ENCODE measurements around the gene EMC10. TPM values are rescaled to one million over a fixed set of nuclear protein-coding genes. Genes with fewer than 3 reads are reported as not detected.

The EMC10 gene
- total RNA-seq, 1 experiment from 2014 or later, result 66.7 TPM

- Histone ChIP-seq H3K27ac (ENCODE audit: low read length) (no peak overlapping the region), H3K27me3 (ENCODE audit: control insufficient read depth, insufficient read depth, low read length) (no peaks in the 10 kb centered on the region), H3K9me3 (ENCODE audit: control insufficient read depth, insufficient read depth, low read depth, low read length) (no peaks in the 10 kb centered on the region), H3K36me3 (ENCODE audit: control insufficient read depth, insufficient read depth, low read length) (no peaks in the 10 kb centered on the region; the same call in 1 of the 2 replicates), H3K4me3 (ENCODE audit: low read depth in 2 of 2, low read length in 2 of 2) (no peak overlapping the region), H3K4me1 (ENCODE audit: control insufficient read depth, insufficient read depth, low read length) (no peaks in the 10 kb centered on the region)
- no TSS peak for BruUV-seq (replicated peaks)
- POLR2A ChIA-PET, result no interaction called here
- intact Hi-C loops (cut with micrococcal nuclease; ENCODE audit: unreplicated experiment) (no loop called here), in situ Hi-C loops (cut with HindIII; ENCODE audit: low pct_unique_long_range_greater_than_20kb, low sequenced_read_pairs) (no loop called here)
- no peak for TF ChIP-seq TCF7L2 (IDR thresholded peaks at IDR 0.05; ENCODE audit: low read depth, low read length)
- TF ChIP-seq SIN3A (IDR thresholded peaks at IDR 0.05; ENCODE audit: borderline replicate concordance, insufficient read depth, low read depth, low read length), result no peak
- TF ChIP-seq REST (IDR thresholded peaks at IDR 0.05; ENCODE audit: insufficient read depth in 1 of 2, low read depth in 2 of 2, low read length in 1 of 2), result no peak
- no peak for TF ChIP-seq POLR2AphosphoS5 (IDR thresholded peaks at IDR 0.05; ENCODE audit: low read depth, low read length)
- TF ChIP-seq CTCF (IDR thresholded peaks at IDR 0.05), result no peak
- no peak for ATAC-seq
- CTCF ChIA-PET, result no interaction called here
- DNase-seq (ENCODE audit: low read depth, low spot score), result no peak
Observed at GRCh38 chr19:50507376-50507775, 31.1 kb downstream of the EMC10 start.

- POLR2A ChIA-PET, result interaction anchor here (0.6 kb wide), 1 partner anchor 656 kb away, joined by 3 read pairs; no protein-coding TSS in a partner anchor
- H3K27me3 ChIP-seq (ENCODE audit: control insufficient read depth, insufficient read depth, low read length), result no peaks in the 10 kb centered on the region
- ATAC-seq, result no peak
Observed at GRCh38 chr19:50508843-50509190, 32.5 kb downstream of the EMC10 start.

More at GRCh38 chr19:50508843-50509190, 32.5 kb downstream of the EMC10 start:
- Histone ChIP-seq H3K27ac (ENCODE audit: low read length) (no peak overlapping the region), H3K4me3 (ENCODE audit: low read depth in 2 of 2, low read length in 2 of 2) (no peak overlapping the region), H3K9me3 (ENCODE audit: control insufficient read depth, insufficient read depth, low read depth, low read length) (no peaks in the 10 kb centered on the region), H3K36me3 (ENCODE audit: control insufficient read depth, insufficient read depth, low read length) (no peaks in the 10 kb centered on the region; the same call in 1 of the 2 replicates), H3K4me1 (ENCODE audit: control insufficient read depth, insufficient read depth, low read length) (no peaks in the 10 kb centered on the region)
- CTCF ChIA-PET, result interaction anchor here (0.6 kb wide), 1 partner anchor 58 kb away, joined by 7 read pairs; no protein-coding TSS in a partner anchor
- TF ChIP-seq TCF7L2 (IDR thresholded peaks at IDR 0.05; ENCODE audit: low read depth, low read length), result no peak
- no peak for TF ChIP-seq SIN3A (IDR thresholded peaks at IDR 0.05; ENCODE audit: borderline replicate concordance, insufficient read depth, low read depth, low read length)
- no peak for TF ChIP-seq POLR2AphosphoS5 (IDR thresholded peaks at IDR 0.05; ENCODE audit: low read depth, low read length)
- TF ChIP-seq REST (IDR thresholded peaks at IDR 0.05; ENCODE audit: insufficient read depth in 1 of 2, low read depth in 2 of 2, low read length in 1 of 2), result no peak
- no peak for TF ChIP-seq CTCF (IDR thresholded peaks at IDR 0.05)
- BruUV-seq (replicated peaks), result TSS peak; percentile 82
- intact Hi-C loops (cut with micrococcal nuclease; ENCODE audit: unreplicated experiment) (no loop called here), in situ Hi-C loops (cut with HindIII; ENCODE audit: low pct_unique_long_range_greater_than_20kb, low sequenced_read_pairs) (no loop called here)
- DNase-seq (ENCODE audit: low read depth, low spot score), result no peak
